RPMI7951 (cell line): ENCODE results near the gene KCNIP1. TPM values are rescaled to one million over a fixed set of nuclear protein-coding genes. Genes with fewer than 3 reads are reported as not detected.

Source experiments
- DNase-seq: peaks from one replicate; pipeline ENCODE4 v3.0.0-alpha.2; 2012; ENCODE audit warnings: low read depth
- total RNA-seq: library from RNA; depleted of rRNA; stranded (reverse); fragments of >200 nt; shearing (Covaris generic); gene quantifications from 2 replicates; pipeline ENCODE4 v1.2.3, GENCODE V29; 2014

KCNIP1 gene
- total RNA-seq, 1 experiment from 2014 or later = not detected

DNA sequence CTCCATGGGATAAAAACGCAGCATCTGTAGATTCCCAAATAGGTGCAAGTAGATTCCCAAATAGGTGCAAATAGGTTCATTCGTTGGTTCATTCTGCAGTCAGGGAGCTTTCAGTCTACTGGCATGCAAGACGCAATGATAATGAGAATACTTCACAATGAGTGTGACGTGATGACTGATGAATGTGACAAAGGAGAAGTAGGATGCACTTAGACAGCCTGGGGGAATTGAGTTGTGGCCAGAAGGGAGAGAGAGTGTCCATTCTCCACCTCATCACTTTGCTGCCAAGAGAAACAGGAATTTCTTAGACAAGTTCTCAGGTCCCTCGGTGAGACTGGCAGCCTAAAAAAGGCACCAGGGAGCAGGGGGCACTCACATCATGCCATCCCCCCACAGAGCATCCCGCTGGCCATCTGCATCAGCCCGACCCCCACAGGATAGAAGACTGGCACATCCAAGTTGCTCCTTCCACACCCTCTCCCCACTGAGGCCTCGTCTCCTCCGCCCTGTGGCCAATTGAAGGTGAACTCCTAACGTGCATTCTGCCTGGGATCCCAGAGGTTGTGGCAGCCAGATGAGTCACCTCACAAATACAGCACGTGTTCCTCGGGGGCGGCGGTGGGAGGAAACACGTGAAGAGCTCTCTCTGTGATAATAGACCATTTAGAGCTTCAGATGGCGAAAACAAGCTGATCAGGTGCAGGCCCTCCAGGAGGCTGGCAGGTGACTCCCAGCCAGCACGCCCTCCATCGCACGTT, 19.9 kb upstream of the KCNIP1 start:
- peak; percentile 84 for DNase-seq

DNA sequence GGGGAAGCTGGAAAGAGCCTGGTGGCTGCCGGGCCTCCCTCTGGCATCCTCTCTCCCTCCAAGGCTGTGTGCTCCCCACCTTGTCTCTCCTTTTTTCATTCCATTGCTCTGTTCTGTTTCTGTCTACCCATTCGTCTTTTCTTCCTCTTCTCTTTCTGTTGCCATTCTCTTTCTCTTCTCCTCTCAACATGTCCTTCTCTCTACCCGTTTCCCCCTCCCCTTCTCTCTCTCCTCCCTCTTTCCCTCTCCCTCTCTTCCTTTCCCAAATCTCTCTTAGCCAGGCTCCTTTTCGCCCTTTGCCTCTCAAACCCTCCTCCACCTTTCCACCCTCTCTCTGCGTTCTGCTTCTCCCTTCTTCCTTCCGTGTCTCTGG, 19.4 kb upstream of the KCNIP1 start:
- no peak for DNase-seq

DNA sequence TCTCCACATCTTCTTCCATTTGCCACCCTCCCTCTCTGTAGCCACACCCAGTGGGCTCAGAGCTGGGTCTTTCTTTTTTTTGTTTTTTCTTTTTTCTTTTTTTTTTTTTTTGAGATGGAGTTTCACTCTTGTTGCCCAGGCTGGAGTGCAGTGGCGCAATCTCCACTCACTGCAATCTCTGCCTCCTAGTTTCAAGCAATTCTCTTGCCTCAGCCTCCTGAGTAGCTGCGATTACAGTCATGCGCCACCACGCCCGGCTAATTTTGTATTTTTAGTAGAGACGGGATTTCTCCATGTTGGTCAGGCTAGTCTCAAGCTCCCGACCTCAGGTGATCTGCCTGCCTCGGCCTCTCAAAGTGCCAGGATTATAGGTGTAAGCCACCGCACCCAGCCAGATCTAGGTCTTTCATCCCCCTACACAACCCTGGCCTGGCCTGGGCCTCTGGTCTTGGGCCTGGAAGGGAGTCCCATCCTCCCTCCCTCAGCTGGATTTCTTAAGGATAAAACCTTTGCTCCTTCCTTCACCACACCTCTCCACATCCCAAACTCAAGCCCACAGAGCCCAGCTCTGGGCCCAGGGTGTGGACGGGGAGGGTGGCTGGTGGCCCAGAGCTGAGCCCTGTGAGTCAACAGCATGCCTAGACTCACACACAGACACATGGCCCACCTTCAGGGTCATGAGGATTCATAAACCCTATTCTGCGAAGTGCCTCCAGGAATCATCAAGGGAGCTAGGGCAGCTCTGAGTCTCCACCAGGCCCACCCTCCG, 18.8 kb upstream of the KCNIP1 start:
- no peak for DNase-seq

DNA sequence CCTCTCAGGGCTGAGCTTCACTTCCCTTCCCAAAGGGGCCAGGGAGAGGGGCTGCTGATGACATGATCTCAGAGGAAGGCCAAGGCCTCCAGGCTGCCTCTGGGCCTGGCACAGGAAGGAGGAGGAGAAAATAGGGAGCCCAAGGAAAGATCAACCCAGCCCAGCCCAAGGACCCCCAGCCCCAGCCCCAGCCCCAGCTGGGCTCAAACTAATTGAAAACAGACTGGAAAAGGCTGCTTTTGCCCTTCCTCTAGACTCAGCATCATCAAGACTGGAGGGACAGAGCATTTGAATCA, 18.3 kb upstream of the KCNIP1 start:
- no peak for DNase-seq

DNA sequence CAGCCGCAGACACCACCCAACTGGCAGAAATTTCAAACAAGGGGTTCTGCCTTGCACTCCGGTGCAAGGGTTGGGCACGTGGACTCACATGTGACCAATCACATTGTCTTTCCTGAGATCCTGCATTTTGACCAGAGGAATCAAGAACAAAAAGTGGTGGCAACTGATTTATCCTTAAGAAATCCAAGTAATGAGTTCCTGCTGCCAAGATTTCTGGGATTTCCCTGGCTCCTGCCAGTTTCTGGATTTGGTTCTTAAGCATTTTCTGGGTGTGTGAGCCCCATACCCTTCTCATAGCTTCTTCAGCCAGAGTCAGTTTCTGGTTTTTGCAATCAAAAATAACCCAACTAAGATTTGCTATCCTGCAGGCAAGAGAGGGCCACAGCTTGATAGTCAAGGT, 17.4 kb upstream of the KCNIP1 start:
- no peak for DNase-seq

DNA sequence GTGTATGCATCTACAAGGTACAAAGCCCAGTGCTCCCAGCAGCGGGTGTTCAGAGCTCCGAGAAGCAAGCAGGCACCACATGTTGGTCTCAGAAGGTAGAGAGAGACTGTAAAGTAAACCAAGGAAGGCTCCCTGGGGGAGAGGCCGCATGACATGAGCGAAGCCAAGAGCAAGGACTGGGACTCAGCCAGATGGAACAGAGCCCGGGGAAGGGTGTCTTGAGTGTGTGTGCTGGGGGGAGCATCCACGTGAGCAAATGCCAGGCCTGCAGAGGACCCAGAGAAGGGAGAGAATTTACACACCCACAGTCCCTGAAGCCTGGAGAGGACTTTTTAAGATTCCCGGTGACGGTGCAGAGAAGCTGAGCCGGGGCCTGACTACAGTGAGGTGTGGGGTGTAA, 15.2 kb upstream of the KCNIP1 start:
- no peak for DNase-seq

DNA sequence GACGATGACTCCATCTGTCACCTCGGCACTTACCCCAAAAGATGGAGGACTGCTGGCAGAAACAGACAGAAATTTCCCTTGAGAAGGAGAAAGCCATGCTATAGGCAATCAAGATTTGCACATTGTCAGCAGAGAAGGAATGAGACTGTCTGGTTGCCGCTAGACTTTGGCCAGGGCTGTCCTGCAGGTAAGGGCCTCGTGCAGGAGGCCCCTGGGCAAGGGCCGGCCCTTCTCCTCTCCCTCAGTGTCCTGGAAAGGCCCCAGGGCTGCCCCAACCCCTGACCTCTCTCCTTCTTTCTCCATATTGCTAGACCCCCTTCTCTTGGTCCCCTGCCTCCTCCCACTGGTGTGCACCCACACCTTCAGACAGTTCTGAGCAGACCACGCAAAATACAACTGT, 14.6 kb upstream of the KCNIP1 start:
- DNase-seq = no peak

DNA sequence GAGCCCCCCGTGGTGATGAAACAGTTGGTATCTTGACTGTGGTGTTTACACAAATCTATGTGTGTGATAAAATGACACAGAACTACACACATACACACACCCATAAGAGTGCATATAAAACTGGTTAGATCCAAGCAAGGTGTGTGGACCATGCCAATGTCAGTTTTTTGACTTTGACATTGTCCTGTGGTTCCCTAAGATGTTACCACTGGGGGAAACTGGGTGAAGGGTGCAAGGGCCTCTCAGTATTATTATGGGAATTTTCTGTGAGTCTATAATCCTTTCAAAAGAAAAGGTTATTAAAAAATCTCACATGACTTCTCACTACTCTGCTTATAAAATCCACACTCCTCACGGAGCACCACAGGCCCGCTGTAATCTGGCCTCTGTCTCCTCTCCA, 13.4 kb upstream of the KCNIP1 start:
- no peak for DNase-seq

DNA sequence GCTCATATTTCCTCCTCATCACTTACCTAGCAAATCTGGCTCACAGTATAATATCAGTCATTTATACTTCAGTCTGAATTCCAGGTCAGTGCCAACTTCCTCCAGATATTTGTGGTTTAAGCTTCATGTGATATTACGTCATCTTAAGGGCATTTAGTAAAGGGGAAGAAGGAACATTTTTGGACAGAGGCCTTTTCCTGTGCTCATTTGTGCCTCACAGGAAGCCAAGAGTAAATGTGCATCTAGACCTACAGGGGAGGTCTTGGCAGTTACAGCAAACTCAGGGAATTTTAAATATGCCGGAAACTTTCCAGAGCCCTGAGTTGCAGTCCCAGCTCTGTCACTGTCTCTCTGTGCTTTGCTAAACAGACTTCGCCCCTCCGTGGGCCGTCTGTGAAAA, 12.3 kb upstream of the KCNIP1 start:
- DNase-seq = peak; percentile 90

DNA sequence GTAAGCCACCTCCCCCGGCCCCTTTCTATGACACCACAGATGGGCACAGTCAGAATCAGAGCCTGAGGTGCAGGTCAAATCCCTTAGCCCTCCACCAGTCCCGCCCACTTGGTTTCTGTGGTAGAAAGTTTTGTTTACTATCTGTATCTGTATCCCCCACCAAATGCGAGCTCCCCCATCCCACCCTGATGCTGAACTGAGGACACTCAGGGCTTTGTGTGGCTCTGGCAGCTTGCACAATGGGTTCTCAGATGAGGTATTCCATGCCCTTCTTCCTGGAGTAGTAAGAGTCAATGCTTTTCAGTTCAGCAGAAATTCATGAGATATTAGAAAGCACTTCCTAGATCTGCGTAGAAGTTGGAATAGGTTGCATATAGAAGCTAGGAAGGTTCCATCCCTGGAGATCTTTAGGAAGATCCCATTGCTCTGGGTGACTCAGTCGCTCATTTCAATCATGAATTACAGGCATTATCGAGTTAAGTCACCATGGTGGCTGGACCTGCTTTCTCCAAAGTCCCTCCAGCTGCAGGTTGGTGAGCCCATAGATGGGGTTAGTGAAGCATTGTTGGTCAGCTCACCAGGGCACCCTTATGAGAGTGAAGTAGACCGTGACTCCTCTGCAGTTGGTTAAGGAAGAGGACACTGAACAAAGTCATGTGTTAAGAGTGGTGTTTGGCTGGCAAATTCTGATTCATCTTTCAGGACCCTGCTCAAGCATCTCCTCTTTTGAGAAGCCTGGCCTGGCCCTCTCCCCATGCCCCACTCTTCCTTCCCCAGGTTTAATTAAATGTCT, 10.6 kb upstream of the KCNIP1 start:
- DNase-seq = peak; percentile 32

DNA sequence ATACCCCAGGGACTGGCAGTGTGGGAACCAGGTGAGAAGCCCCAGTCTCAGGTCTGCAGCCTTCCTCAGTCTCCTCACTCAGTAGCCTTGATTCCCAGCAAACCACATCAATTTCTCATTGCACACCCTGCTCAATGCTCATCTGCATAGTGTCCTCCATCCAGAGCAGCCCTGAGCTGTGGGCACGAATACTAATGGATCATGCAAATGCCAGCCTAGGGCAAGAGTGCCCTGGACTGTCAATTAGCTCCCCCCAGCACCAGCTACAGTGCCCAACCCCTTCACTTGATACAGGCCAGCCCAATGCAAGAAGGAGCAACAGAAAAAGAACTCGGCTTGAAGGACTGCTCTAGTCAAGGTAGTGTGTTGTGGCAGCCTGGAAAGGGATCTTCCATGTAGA, 9.8 kb upstream of the KCNIP1 start:
- no peak for DNase-seq

DNA sequence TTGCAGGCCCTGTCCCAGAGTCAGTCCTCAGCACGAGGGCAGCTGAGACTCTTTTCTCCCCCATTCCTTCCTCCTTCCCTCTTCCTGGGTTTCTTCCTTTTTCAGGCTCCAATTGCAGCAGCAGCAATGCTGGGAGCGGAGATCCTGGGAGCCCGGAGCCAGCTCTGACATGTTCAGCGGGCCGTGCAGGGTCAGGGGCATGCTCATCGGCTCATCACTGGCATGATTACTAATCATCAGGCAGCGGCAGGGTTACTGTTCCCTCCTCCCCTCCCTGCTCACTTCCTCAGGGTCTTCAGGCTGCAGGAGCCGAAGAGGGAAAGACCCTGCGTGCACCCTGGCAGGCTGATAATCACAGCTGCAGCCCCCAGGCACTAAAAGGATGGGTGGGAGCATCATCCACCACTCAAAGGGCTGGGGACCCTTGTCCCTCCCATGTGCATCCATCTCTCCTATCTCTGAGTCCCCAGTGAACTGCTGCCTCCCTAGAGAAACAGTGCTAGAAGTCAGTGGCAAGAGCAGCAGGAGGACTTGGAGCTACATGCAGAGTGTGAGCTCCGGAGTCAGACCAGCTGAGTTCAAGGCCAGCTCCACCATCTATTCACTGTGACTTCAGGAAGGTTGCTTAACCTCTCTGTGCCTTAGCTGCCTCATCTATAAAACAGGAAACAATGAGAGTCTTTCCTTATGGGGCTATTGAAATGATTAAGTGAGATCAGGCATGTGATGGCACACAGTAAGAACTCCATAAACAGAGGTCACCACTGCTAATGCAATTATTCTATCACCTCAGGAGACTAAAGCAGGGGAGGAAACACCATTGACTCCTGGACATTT, 7.8 kb upstream of the KCNIP1 start:
- no peak for DNase-seq

DNA sequence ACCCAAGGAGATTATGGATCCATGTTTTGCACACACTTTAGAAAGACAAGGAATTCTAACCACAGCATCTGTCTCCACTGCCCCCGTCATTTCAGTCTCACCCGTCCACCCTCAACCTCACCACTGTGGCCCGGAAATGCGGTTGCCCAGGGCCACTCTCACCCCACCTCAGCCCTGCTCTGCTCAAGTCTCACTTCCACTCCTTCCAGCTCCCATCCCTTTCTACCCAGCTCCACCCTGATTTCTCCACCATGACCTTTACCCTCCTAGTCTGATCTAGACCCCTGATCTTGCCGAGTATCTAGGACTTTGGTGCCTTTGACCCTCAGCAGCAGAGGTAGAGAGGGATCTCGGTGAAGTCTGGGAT, 7.2 kb upstream of the KCNIP1 start:
- DNase-seq = peak; percentile 38

DNA sequence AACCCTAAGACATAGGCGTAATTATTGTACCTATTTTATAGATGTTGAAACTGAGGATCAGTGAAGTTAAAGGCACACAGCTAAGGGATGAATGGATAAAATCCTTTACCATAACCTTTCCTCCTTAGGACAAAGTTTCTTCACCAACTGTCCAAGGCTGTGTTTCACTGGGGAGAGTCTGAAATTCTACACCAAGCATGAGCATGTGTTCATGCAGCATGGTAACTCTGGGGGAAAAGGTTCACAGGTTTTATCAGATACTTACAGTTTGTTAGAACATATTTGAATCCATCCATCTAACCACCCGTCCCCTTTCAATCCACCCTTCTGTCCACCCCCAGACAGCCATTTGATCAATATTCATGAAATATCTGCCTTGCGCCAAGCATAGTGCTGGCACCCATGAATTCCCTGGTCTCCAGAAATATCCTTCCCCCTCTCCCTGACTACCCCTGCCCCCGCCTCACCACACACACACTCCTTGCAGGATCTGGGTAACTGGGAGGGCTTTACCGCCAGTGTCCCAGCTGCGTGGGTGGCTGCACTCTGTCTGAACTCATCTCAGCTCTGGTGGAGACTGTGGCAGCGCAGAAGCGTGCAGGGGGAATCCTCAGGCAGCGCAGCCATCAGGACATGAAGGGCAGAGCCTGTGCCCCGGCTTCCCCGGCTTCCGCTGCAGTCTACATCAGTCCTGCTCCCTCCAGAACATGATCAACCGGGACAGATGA, 6.3 kb upstream of the KCNIP1 start:
- no peak for DNase-seq

DNA sequence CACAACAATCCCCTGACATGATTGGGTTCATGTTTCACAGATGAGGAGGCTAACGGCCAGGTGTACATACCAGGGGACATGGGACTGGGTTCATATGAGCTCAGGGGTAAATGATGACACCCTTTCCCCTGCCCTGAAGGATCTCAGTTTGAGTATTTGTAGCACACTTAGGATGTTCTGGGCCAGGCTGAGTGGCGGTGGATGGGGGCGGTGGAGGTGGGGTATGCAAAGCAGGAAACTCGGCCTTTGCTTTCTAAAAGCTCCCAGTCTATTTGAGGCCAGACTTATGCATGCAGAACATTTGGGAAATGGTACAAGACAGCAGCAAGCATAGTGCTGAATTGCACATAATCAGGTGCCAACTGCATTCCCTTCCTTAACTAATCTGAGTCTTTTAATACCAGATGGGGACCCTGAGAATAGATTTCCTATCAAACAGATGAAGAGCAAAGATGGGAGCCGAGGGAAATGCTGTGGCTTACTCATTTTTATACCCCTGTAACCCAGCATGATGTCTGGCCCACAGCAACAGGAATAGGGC, 4.9 kb upstream of the KCNIP1 start:
- DNase-seq = no peak

DNA sequence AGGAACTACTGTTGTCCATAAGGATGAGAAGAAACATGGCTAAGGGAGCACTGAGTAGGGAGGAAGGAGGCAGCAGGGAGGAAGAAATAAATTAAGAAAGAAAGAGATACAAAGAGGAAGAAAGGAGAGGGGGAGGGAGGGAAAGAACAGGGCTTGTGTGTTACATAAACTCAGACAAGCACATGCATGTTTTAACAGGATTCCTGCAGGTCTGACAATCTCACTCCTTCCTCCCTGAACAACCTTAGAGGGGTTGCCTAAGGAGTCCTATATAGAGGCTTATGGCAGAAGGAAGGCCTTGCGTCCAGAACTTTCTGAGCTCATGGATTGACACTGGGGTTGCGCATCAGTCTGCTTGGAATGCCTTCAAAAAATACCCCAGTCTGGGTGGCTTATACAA, 4.2 kb upstream of the KCNIP1 start:
- no peak for DNase-seq

DNA sequence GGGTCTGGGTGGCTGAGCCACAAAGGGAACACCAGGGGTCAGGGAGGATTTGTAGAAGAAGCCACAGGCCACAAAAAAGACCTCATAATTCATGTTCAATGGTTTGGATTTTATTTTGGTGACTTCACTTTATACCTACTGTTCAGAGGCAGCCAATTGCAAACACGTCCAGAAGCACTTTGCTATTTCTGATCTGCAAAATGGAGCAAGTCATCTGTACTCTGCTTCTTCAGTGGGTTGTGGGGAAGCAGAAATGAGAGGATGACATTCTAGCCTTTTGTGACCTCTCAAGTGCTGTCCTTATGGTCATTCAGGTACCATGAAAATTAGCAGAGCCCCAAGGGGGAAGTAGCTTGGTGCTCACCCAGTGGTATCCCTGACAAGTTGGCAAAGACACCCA, 2.5 kb upstream of the KCNIP1 start:
- DNase-seq = no peak

DNA sequence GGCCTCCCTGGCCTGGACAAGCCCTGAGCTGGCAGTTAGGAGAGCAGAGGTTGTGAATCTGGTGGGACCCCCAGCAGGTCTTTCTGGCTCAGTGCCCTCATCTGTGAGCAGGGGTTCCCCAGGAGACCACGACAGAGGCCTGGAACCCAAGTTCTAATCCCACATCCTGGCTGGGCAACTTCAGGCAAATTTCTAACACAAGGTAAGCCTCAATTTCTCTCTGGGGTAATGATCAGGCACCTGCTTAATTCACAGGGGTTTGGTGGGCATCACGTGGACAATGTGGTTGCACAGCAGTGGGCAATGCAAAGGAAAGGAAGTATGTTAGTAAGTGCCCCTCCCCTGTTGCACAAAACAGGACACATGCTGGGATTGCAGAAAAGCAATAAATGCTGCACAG, 1.9 kb upstream of the KCNIP1 start:
- DNase-seq = no peak

DNA sequence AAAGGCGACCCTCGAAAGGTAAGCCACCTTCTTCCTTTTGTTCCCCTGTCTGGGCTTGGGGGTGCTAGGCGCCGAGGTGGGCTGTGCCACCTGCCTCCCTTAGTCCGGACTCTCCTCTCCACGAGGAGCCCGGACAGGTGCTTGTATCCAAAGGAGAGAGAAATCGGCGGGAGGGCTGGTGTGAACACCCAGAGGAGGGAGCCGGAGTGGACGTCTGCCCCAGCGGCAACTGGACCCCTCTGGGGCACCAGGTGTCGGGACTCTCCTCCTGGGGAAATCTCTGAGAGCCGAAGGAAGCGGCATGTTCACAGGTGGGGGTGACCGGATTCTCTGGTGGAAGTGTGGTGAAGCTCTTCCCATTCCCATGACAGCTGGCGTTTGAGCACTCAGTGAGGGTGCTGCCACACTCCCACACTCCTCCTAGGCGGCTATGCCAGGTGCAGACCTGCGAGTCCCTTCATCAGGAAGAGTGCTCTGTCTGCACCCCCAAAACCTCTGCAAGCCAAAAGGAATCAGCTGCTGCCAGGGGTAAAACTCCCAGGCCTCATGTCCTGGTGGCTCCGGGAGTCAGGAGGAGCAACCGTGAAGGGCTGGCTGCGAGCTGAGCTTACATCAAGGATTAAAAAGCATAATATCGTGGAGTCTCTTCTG, 921 bp downstream of the KCNIP1 start:
- no peak for DNase-seq

DNA sequence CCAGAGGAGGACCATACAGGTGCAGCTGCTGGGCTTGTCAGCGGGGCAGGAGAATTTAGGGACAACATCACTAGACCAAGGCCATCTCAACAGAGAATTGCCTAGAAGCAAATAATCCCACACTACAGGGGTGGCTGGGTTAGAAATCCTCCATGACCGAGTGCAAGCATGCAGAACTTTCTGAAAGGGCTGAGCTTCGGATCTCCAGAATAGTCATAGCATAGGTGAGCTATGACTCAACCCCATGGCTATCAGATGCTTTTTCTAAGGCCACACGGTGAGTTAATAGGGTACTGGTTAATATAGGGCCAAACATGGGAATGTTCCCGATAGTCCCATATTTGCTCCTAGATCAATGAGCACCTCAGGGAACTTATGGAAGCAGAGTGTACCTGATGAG, 4.2 kb downstream of the KCNIP1 start:
- no peak for DNase-seq
